ENCODE measurements around the gene TPK1.
A peak's percentile ranks its signal among the peaks of the same experiment; 100 is the strongest.
"Not testable (repeated sequence)": the region's sequence is repeated elsewhere in the genome, so short reads cannot be mapped to it uniquely, and the experiment has no call there.

Gene TPK1

GRCh38 chr7:144784441-144784840, 51.4 kb downstream of the TPK1 start:
- no peak overlapping the region for H3K27ac ChIP-seq (ENCODE audit: poor library complexity, severe bottlenecking)
- H3K27me3 ChIP-seq (ENCODE audit: insufficient read depth, poor library complexity, severe bottlenecking), result no peaks in the 10 kb centered on the region
- no peaks in the 10 kb centered on the region for H3K9me3 ChIP-seq (ENCODE audit: severe bottlenecking)
- no peaks in the 10 kb centered on the region for H3K4me1 ChIP-seq (ENCODE audit: insufficient read depth, poor library complexity, severe bottlenecking)
- DNase-seq (ENCODE audit: low spot score) (no peak), ATAC-seq (ENCODE audit: low read depth) (no peak)
- H3K36me3 ChIP-seq (ENCODE audit: low read depth), result no peaks in the 10 kb centered on the region
- TF ChIP-seq, protein P1, sequence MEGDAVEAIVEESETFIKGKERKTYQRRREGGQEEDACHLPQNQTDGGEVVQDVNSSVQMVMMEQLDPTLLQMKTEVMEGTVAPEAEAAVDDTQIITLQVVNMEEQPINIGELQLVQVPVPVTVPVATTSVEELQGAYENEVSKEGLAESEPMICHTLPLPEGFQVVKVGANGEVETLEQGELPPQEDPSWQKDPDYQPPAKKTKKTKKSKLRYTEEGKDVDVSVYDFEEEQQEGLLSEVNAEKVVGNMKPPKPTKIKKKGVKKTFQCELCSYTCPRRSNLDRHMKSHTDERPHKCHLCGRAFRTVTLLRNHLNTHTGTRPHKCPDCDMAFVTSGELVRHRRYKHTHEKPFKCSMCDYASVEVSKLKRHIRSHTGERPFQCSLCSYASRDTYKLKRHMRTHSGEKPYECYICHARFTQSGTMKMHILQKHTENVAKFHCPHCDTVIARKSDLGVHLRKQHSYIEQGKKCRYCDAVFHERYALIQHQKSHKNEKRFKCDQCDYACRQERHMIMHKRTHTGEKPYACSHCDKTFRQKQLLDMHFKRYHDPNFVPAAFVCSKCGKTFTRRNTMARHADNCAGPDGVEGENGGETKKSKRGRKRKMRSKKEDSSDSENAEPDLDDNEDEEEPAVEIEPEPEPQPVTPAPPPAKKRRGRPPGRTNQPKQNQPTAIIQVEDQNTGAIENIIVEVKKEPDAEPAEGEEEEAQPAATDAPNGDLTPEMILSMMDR (IDR thresholded peaks at IDR 0.05; ENCODE audit: poor library complexity, severe bottlenecking), result no peak
- H3K4me3 ChIP-seq (ENCODE audit: severe bottlenecking), result no peak overlapping the region

DNA sequence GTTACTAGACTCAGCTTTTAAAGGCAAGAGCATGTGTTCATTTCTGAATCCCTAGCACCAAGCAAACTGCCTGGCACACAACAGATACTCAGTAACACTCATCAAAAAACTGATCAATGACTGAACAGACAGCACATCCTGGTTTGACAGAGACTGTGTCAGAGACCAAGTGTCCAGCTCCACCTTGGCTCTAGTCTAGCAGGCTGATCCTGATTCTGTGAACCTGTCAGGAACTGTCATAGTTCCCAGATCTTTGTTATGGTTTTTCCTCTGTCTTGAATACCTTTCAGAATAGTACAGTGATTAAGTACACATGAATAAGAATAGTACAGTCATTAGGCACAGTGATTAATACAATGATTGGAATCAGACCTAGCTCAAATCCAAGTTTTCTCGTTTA, 53.0 kb downstream of the TPK1 start:
- Histone ChIP-seq H3K27me3 (ENCODE audit: insufficient read depth, poor library complexity, severe bottlenecking) (no peaks in the 10 kb centered on the region), H3K27ac (ENCODE audit: poor library complexity, severe bottlenecking) (no peak overlapping the region), H3K4me3 (ENCODE audit: severe bottlenecking) (no peak overlapping the region), H3K9me3 (ENCODE audit: severe bottlenecking) (no peaks in the 10 kb centered on the region), H3K36me3 (ENCODE audit: low read depth) (no peaks in the 10 kb centered on the region), H3K4me1 (ENCODE audit: insufficient read depth, poor library complexity, severe bottlenecking) (no peaks in the 10 kb centered on the region)
- TF ChIP-seq, protein P1 (IDR thresholded peaks at IDR 0.05; ENCODE audit: poor library complexity, severe bottlenecking), result no peak
- ATAC-seq (ENCODE audit: low read depth) (no peak), DNase-seq (ENCODE audit: low spot score) (no peak)

GRCh38 chr7:144780071-144780608, 55.7 kb downstream of the TPK1 start:
- TF ChIP-seq, protein P1 (IDR thresholded peaks at IDR 0.05; ENCODE audit: poor library complexity, severe bottlenecking), result no peak
- Histone ChIP-seq H3K9me3 (ENCODE audit: severe bottlenecking) (no peaks in the 10 kb centered on the region), H3K4me3 (ENCODE audit: severe bottlenecking) (no peak overlapping the region), H3K4me1 (ENCODE audit: insufficient read depth, poor library complexity, severe bottlenecking) (no peaks in the 10 kb centered on the region), H3K36me3 (ENCODE audit: low read depth) (no peaks in the 10 kb centered on the region), H3K27ac (ENCODE audit: poor library complexity, severe bottlenecking) (no peak overlapping the region), H3K27me3 (ENCODE audit: insufficient read depth, poor library complexity, severe bottlenecking) (no peaks in the 10 kb centered on the region)
- DNase-seq (ENCODE audit: low spot score) (no peak), ATAC-seq (ENCODE audit: low read depth) (peak; percentile 49; the same call in 1 of the 3 replicates)

- not testable (repeated sequence) for H3K27ac ChIP-seq (ENCODE audit: poor library complexity, severe bottlenecking); H3K4me3 ChIP-seq (ENCODE audit: severe bottlenecking); H3K9me3 ChIP-seq (ENCODE audit: severe bottlenecking); H3K4me1 ChIP-seq (ENCODE audit: insufficient read depth, poor library complexity, severe bottlenecking); DNase-seq (ENCODE audit: low spot score); H3K36me3 ChIP-seq (ENCODE audit: low read depth); ATAC-seq (ENCODE audit: low read depth); H3K27me3 ChIP-seq (ENCODE audit: insufficient read depth, poor library complexity, severe bottlenecking)
Measured at GRCh38 chr7:144777889-144778288, 58.0 kb downstream of the TPK1 start.

GRCh38 chr7:144777005-144777839, 58.6 kb downstream of the TPK1 start:
- no peaks in the 10 kb centered on the region for H3K36me3 ChIP-seq (ENCODE audit: low read depth)
- TF ChIP-seq, protein P1 (IDR thresholded peaks at IDR 0.05; ENCODE audit: poor library complexity, severe bottlenecking), result no peak
- no peak for DNase-seq (ENCODE audit: low spot score)

More at GRCh38 chr7:144777005-144777839, 58.6 kb downstream of the TPK1 start:
- no peaks in the 10 kb centered on the region for H3K4me1 ChIP-seq (ENCODE audit: insufficient read depth, poor library complexity, severe bottlenecking)
- H3K9me3 ChIP-seq (ENCODE audit: severe bottlenecking), result no peaks in the 10 kb centered on the region
- ATAC-seq (ENCODE audit: low read depth), result no peak
- H3K4me3 ChIP-seq (ENCODE audit: severe bottlenecking), result no peak overlapping the region
- H3K27ac ChIP-seq (ENCODE audit: poor library complexity, severe bottlenecking), result no peak overlapping the region
- no peaks in the 10 kb centered on the region for H3K27me3 ChIP-seq (ENCODE audit: insufficient read depth, poor library complexity, severe bottlenecking)
